Parathyroid adenoma (tissue), 2 donors: ENCODE results near the gene MSI2.

Experiments
- H2AFZ ChIP-seq: fragments of 300-600 bp; sonication (generic); one replicate; pipeline ENCODE4 v1.7.0; 2017; ENCODE audit warnings: antibody characterized with exemption, mild to moderate bottlenecking
- H3K27ac ChIP-seq: fragments of 300-600 bp; sonication (generic); one replicate; pipeline ENCODE4 v1.7.0; 2017
- H3K27me3 ChIP-seq: fragments of 300-600 bp; sonication (generic); one replicate; pipeline ENCODE4 v1.7.0; 2017; ENCODE audit warnings: low read length; ENCODE audit not compliant: control insufficient read depth, insufficient read depth
- H3K36me3 ChIP-seq: fragments of 300-600 bp; sonication (generic); one replicate; pipeline ENCODE4 v1.7.0; 2017; ENCODE audit warnings: low read length; ENCODE audit not compliant: control insufficient read depth, insufficient read depth
- H3K4me1 ChIP-seq: fragments of 300-600 bp; sonication (generic); one replicate; pipeline ENCODE4 v1.7.0; 2017; ENCODE audit warnings: control low read depth
- H3K4me2 ChIP-seq: fragments of 300-600 bp; sonication (generic); one replicate; pipeline ENCODE4 v1.7.0; 2017; ENCODE audit warnings: low read length
- H3K4me3 ChIP-seq: fragments of 300-600 bp; sonication (generic); one replicate; pipeline ENCODE4 v1.7.0; 2017; ENCODE audit warnings: low read depth, low read length
- H3K79me2 ChIP-seq: fragments of 300-600 bp; sonication (generic); one replicate; pipeline ENCODE4 v1.7.0; 2017; ENCODE audit warnings: control low read depth
- H3K9ac ChIP-seq: fragments of 300-600 bp; sonication (generic); one replicate; pipeline ENCODE4 v1.7.0; 2017; ENCODE audit warnings: mild to moderate bottlenecking
- H3K9me3 ChIP-seq: fragments of 300-600 bp; sonication (generic); one replicate; pipeline ENCODE4 v1.7.0; 2017; ENCODE audit warnings: low read length; ENCODE audit not compliant: control insufficient read depth
- CTCF ChIP-seq: fragments of 300-600 bp; sonication (generic); IDR thresholded peaks from one replicate; pipeline ENCODE4 v1.7.0; 2017; ENCODE audit warnings: antibody characterized with exemption, mild to moderate bottlenecking
- donor health status: primary hyperparathyroidism.

The MSI2 gene

GRCh38 chr17:57466521-57466920 is 210.2 kb downstream of the MSI2 start:
- TF ChIP-seq CTCF, result no peak
- no peak overlapping the region for H3K9ac ChIP-seq

GRCh38 chr17:57467226-57467625 is 210.9 kb downstream of the MSI2 start:
- H3K4me1 ChIP-seq, result peaks cover 23% of the 10 kb centered on the region
- H3K27ac ChIP-seq, result no peak overlapping the region
- peaks cover 78% of the 10 kb centered on the region for H3K79me2 ChIP-seq
- H3K36me3 ChIP-seq, result no peaks in the 10 kb centered on the region
- H3K27me3 ChIP-seq, result no peaks in the 10 kb centered on the region
- no peak for TF ChIP-seq CTCF
- no peak overlapping the region for H3K9ac ChIP-seq
- no peak overlapping the region for H3K4me2 ChIP-seq
- no peak overlapping the region for H3K4me3 ChIP-seq
- H2AFZ ChIP-seq, result no peak overlapping the region
- H3K9me3 ChIP-seq, result no peaks in the 10 kb centered on the region

More at GRCh38 chr17:57466521-57466920, 210.2 kb downstream of the MSI2 start:
- no peaks in the 10 kb centered on the region for H3K36me3 ChIP-seq
- H3K4me2 ChIP-seq, result no peak overlapping the region
- peaks cover 26% of the 10 kb centered on the region for H3K4me1 ChIP-seq
- H3K27ac ChIP-seq, result no peak overlapping the region
- H3K27me3 ChIP-seq, result no peaks in the 10 kb centered on the region
- H3K79me2 ChIP-seq, result peaks cover 78% of the 10 kb centered on the region
- H3K4me3 ChIP-seq, result no peak overlapping the region
- H3K9me3 ChIP-seq, result no peaks in the 10 kb centered on the region
- no peak overlapping the region for H2AFZ ChIP-seq

GRCh38 chr17:57467801-57468200 is 211.5 kb downstream of the MSI2 start:
- no peaks in the 10 kb centered on the region for H3K9me3 ChIP-seq
- H3K27me3 ChIP-seq, result no peaks in the 10 kb centered on the region
- peaks cover 76% of the 10 kb centered on the region for H3K79me2 ChIP-seq
- no peak overlapping the region for H3K4me2 ChIP-seq
- H3K27ac ChIP-seq, result no peak overlapping the region
- peaks cover 20% of the 10 kb centered on the region for H3K4me1 ChIP-seq
- no peak overlapping the region for H3K9ac ChIP-seq
- H2AFZ ChIP-seq, result no peak overlapping the region
- no peak overlapping the region for H3K4me3 ChIP-seq
- no peak for TF ChIP-seq CTCF
- no peaks in the 10 kb centered on the region for H3K36me3 ChIP-seq

GRCh38 chr17:57468932-57469775 is 212.8 kb downstream of the MSI2 start:
- peaks cover 24% of the 10 kb centered on the region for H3K4me1 ChIP-seq
- no peaks in the 10 kb centered on the region for H3K27me3 ChIP-seq
- no peak overlapping the region for H3K9ac ChIP-seq
- no peak for TF ChIP-seq CTCF
- H3K27ac ChIP-seq, result no peak overlapping the region
- H3K4me2 ChIP-seq, result no peak overlapping the region
- no peaks in the 10 kb centered on the region for H3K36me3 ChIP-seq
- H3K79me2 ChIP-seq, result peaks cover 67% of the 10 kb centered on the region
- no peak overlapping the region for H2AFZ ChIP-seq
- no peak overlapping the region for H3K4me3 ChIP-seq
- no peaks in the 10 kb centered on the region for H3K9me3 ChIP-seq

- TF ChIP-seq CTCF, result no peak
- Histone ChIP-seq H3K27me3 (no peaks in the 10 kb centered on the region), H3K4me1 (peaks cover 20% of the 10 kb centered on the region), H3K27ac (no peak overlapping the region), H3K9ac (no peak overlapping the region), H3K4me3 (no peak overlapping the region), H3K4me2 (no peak overlapping the region), H3K79me2 (peaks cover 61% of the 10 kb centered on the region), H3K9me3 (no peaks in the 10 kb centered on the region), H2AFZ (no peak overlapping the region), H3K36me3 (no peaks in the 10 kb centered on the region)
These were observed 214.6 kb downstream of the MSI2 start for GRCh38 chr17:57470906-57471305.
